ENCODE data around the gene DDX11.

GRCh38 chr12:31037028-31037427 is 36.6 kb upstream of the DDX11 start:
- TF ChIP-seq ZNF571 (tag by site-specific recombination; IDR thresholded peaks at IDR 0.05), result no peak
- TF ChIP-seq, protein P1, sequence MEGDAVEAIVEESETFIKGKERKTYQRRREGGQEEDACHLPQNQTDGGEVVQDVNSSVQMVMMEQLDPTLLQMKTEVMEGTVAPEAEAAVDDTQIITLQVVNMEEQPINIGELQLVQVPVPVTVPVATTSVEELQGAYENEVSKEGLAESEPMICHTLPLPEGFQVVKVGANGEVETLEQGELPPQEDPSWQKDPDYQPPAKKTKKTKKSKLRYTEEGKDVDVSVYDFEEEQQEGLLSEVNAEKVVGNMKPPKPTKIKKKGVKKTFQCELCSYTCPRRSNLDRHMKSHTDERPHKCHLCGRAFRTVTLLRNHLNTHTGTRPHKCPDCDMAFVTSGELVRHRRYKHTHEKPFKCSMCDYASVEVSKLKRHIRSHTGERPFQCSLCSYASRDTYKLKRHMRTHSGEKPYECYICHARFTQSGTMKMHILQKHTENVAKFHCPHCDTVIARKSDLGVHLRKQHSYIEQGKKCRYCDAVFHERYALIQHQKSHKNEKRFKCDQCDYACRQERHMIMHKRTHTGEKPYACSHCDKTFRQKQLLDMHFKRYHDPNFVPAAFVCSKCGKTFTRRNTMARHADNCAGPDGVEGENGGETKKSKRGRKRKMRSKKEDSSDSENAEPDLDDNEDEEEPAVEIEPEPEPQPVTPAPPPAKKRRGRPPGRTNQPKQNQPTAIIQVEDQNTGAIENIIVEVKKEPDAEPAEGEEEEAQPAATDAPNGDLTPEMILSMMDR (tag by site-specific recombination; IDR thresholded peaks at IDR 0.05), result no peak
- TF ChIP-seq ZNF785 (tag by site-specific recombination; IDR thresholded peaks at IDR 0.05), result no peak
- no peak for TF ChIP-seq GLIS1 (tag by site-specific recombination; IDR thresholded peaks at IDR 0.05)
- no peak for TF ChIP-seq ZNF555 (tag by site-specific recombination; conservative IDR thresholded peaks at IDR 0.05)
- TF ChIP-seq BCL11A (tag by site-specific recombination; IDR thresholded peaks at IDR 0.05; ENCODE audit: low read depth), result no peak
- no peak for TF ChIP-seq ZBTB7A (tag by site-specific recombination; IDR thresholded peaks at IDR 0.05; ENCODE audit: low read depth)
- no peak for TF ChIP-seq ZNF76 (tag by site-specific recombination; IDR thresholded peaks at IDR 0.05; ENCODE audit: borderline replicate concordance, low read depth)
- no peak for TF ChIP-seq RBAK (tag by site-specific recombination; IDR thresholded peaks at IDR 0.05)
- no peak for TF ChIP-seq GLI4 (tag by site-specific recombination; IDR thresholded peaks at IDR 0.05)
- no peak for TF ChIP-seq ZNF10 (tag by site-specific recombination; IDR thresholded peaks at IDR 0.05)

Data from HEK293 (cell line).